HUES64 (cell line): ENCODE results near the gene UBTD1.
"Not testable (repeated sequence)": the region's sequence is repeated elsewhere in the genome, so short reads cannot be mapped to it uniquely, and the experiment has no call there.

Experiments used
- H3K27ac ChIP-seq: 2 replicates; pipeline ENCODE4 v1.7.0; 2013; ENCODE audit warnings: low read depth, low read length, inconsistent platforms
- H3K27me3 ChIP-seq: 2 replicates; pipeline ENCODE4 v1.6.1; 2013; ENCODE audit warnings: mild to moderate bottlenecking, low read length; ENCODE audit not compliant: insufficient read depth
- H3K36me3 ChIP-seq: 2 replicates; pipeline ENCODE4 v1.6.1; 2013; ENCODE audit warnings: mild to moderate bottlenecking, low read length; ENCODE audit not compliant: insufficient read depth
- H3K4me1 ChIP-seq: 2 replicates; pipeline ENCODE4 v1.6.1; 2013; ENCODE audit warnings: mild to moderate bottlenecking, low read length, moderate library complexity; ENCODE audit not compliant: insufficient read depth
- H3K4me3 ChIP-seq: 2 replicates; pipeline ENCODE4 v1.5.1; 2013; ENCODE audit warnings: mild to moderate bottlenecking, low read length, moderate library complexity
- H3K9ac ChIP-seq: 2 replicates; pipeline ENCODE4 v1.6.1; 2013; ENCODE audit warnings: mild to moderate bottlenecking, low read depth, low read length
- H3K9me3 ChIP-seq: 2 replicates; pipeline ENCODE4 v1.6.1; 2013; ENCODE audit warnings: low read depth, low read length; ENCODE audit not compliant: insufficient read depth
- WGBS: fragments of 150-250, 120-280 bp; methylation state at CpG from one replicate; pipeline ENCODE4 v1.1.7; 2013; ENCODE audit warnings: missing lambda C conversion rate; 5-methylcytosine and 5-hydroxymethylcytosine counted together

The UBTD1 gene

GRCh38 chr10:97567891-97568290 is 69.2 kb downstream of the UBTD1 start:
- whole genome bisulfite sequencing: 91% methylated on average over 15 of the region's 15 CpGs
- no peaks in the 10 kb centered on the region for H3K9me3 ChIP-seq
- no peak overlapping the region for H3K4me3 ChIP-seq
- H3K36me3 ChIP-seq: peaks cover 8% of the 10 kb centered on the region
- H3K27me3 ChIP-seq: no peaks in the 10 kb centered on the region
- no peaks in the 10 kb centered on the region for H3K4me1 ChIP-seq
- no peak overlapping the region for H3K27ac ChIP-seq
- H3K9ac ChIP-seq: no peak overlapping the region

- 96% methylated on average over 33 of the region's 33 CpGs for WGBS
- Histone ChIP-seq H3K9ac (no peak overlapping the region), H3K27ac (no peak overlapping the region), H3K36me3 (peaks cover 8% of the 10 kb centered on the region), H3K4me3 (no peak overlapping the region), H3K27me3 (no peaks in the 10 kb centered on the region), H3K4me1 (peaks cover 8% of the 10 kb centered on the region), H3K9me3 (no peaks in the 10 kb centered on the region)
Measured at GRCh38 chr10:97570146-97570788, 71.5 kb downstream of the UBTD1 start.

DNA sequence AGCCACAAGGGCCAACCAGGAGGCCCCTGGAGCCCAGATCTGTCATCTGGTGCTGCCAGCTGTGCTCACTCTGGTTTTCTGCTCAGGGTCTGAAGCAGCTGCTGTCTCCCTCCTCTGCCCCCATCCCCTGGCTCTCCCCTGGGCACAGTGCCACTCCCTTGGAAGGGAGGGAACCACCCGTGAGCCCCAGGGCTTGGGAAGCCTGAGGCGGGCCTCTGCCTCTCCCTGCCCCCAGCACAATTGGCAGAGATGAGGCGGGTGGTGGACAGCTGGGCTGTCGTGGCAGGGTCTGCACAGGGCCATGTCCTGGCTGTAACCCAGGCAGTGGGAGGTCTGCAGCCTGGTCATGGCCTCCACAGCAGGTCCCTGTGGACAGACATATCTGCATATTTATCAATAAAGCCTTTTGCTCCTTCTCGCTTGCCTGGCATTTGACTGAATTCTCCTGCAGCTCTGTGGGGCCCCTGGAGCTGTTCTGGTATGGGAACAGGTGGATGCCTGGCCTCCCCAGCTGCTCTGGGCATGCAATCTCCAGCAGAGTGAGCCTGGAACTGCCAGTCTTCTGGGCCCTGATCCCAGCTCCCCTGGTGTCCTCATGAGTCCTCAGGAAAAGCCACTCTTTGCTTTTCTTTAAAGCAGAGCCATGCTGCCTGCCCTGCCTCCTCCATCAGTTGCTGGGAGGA is 72.2 kb downstream of the UBTD1 start:
- H3K27me3 ChIP-seq: no peaks in the 10 kb centered on the region
- H3K9ac ChIP-seq: no peak overlapping the region
- no peak overlapping the region for H3K4me3 ChIP-seq
- H3K27ac ChIP-seq: no peak overlapping the region
- H3K36me3 ChIP-seq: peaks cover 8% of the 10 kb centered on the region
- H3K9me3 ChIP-seq: no peaks in the 10 kb centered on the region
- 88% methylated on average over 5 of the region's 5 CpGs for WGBS
- peaks cover 8% of the 10 kb centered on the region for H3K4me1 ChIP-seq

GRCh38 chr10:97571622-97572021 is 72.9 kb downstream of the UBTD1 start:
- no peak overlapping the region for H3K9ac ChIP-seq

GRCh38 chr10:97572214-97572989 is 73.7 kb downstream of the UBTD1 start, which contains the start of gene ANKRD2:
TSS of gene ANKRD2 (plus strand) at chr10:97572779. CDS start at chr10:97572789, 10 bp downstream.
- WGBS: 84% methylated on average over 16 of the region's 16 CpGs
- peaks cover 8% of the 10 kb centered on the region for H3K4me1 ChIP-seq
- H3K4me3 ChIP-seq: no peak within 1 kb of the TSS
- H3K9me3 ChIP-seq: no peaks in the 10 kb centered on the region
- H3K9ac ChIP-seq: no peak within 1 kb of the TSS
- peaks cover 8% of the 10 kb centered on the region for H3K36me3 ChIP-seq
- H3K27me3 ChIP-seq: no peaks in the 10 kb centered on the region
- H3K27ac ChIP-seq: 0 out of 2 replicates have a peak within 1 kb of the TSS, but pooled peaks have one; percentile 29

More at GRCh38 chr10:97571622-97572021, 72.9 kb downstream of the UBTD1 start:
- H3K27me3 ChIP-seq: no peaks in the 10 kb centered on the region
- H3K4me3 ChIP-seq: no peak overlapping the region
- H3K27ac ChIP-seq: 0 out of 2 replicates have a peak overlapping the region, but pooled peaks have one; percentile 29
- peaks cover 8% of the 10 kb centered on the region for H3K36me3 ChIP-seq
- WGBS: 89% methylated on average over 3 of the region's 3 CpGs
- H3K9me3 ChIP-seq: no peaks in the 10 kb centered on the region
- peaks cover 8% of the 10 kb centered on the region for H3K4me1 ChIP-seq

- no peaks in the 10 kb centered on the region for H3K27me3 ChIP-seq
- H3K9ac ChIP-seq: no peak overlapping the region
- H3K27ac ChIP-seq: no peak overlapping the region
- WGBS: 91% methylated on average over 2 of the region's 2 CpGs
- peaks cover 8% of the 10 kb centered on the region for H3K4me1 ChIP-seq
- peaks cover 6% of the 10 kb centered on the region for H3K36me3 ChIP-seq
- no peak overlapping the region for H3K4me3 ChIP-seq
- no peaks in the 10 kb centered on the region for H3K9me3 ChIP-seq
Measured at GRCh38 chr10:97573021-97573420, 74.3 kb downstream of the UBTD1 start.

GRCh38 chr10:97573672-97574071 is 74.9 kb downstream of the UBTD1 start:
- no peaks in the 10 kb centered on the region for H3K9me3 ChIP-seq
- H3K36me3 ChIP-seq: peaks cover 5% of the 10 kb centered on the region
- peaks cover 8% of the 10 kb centered on the region for H3K4me1 ChIP-seq
- H3K27ac ChIP-seq: no peak overlapping the region
- WGBS: 77% methylated on average over 2 of the region's 2 CpGs
- H3K4me3 ChIP-seq: no peak overlapping the region
- H3K27me3 ChIP-seq: no peaks in the 10 kb centered on the region
- H3K9ac ChIP-seq: no peak overlapping the region

- H3K36me3 ChIP-seq: no peaks in the 10 kb centered on the region
- no peak overlapping the region for H3K4me3 ChIP-seq
- no peaks in the 10 kb centered on the region for H3K27me3 ChIP-seq
- no peaks in the 10 kb centered on the region for H3K9me3 ChIP-seq
- H3K9ac ChIP-seq: 0 out of 2 replicates have a peak overlapping the region, but pooled peaks have one; percentile 19
- 91% methylated on average over 4 of the region's 4 CpGs for WGBS
- peak overlapping the region; percentile 35; the same call in 1 of the 2 replicates for H3K27ac ChIP-seq
- H3K4me1 ChIP-seq: peaks cover 8% of the 10 kb centered on the region
Measured at GRCh38 chr10:97574374-97575126, 75.8 kb downstream of the UBTD1 start.

DNA sequence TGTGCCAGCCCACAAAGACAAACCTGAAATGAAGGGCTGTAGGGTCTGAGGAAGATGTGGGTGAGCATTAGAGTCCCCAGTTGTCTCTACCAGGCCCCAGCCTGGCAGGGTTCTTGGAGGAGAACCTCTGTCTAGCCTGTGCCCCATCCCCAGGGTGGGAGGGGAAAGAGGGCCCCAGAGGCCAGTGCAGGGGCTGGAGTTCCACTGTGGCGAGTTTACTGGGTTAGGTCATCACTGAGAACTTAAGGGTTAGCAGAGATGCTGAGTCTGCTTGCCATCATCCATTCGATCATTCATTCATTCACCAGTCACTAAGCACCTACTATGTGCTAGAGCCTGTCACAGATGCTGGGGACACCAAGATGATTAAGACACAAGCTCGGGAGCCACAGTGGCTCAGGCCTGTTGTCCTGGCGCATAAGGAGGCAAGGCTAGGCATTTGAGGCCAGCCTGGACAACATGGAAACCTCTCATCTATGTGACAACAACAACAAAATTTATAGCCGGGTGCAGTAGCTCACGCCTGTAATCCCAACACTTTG is 76.5 kb downstream of the UBTD1 start:
- 93% methylated on average over 6 of the region's 6 CpGs for WGBS
- Histone ChIP-seq H3K4me1 (peaks cover 8% of the 10 kb centered on the region), H3K27me3 (no peaks in the 10 kb centered on the region), H3K4me3 (no peak overlapping the region), H3K9me3 (no peaks in the 10 kb centered on the region), H3K27ac (no peak overlapping the region; the same call in 1 of the 2 replicates), H3K9ac (no peak overlapping the region), H3K36me3 (no peaks in the 10 kb centered on the region)

DNA sequence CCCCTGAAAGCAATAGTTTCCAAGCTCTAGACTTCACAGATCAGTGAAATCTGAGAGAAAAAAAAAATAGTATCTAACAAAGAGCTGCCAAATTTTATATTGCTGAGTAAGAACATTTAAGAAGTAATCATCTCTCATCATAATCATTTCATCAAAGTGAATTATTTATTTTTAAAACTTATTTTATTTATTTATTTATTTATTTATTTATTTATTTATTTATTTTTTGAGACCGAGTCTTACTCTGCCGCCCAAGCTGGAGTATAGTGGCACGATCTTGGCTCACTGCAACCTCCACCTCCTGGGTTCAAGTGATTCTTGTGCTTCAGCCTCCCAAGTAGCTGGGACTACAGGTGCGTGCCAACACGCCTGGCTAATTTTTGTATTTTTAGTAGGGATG is 77.8 kb downstream of the UBTD1 start:
- H3K9ac ChIP-seq, H3K27me3 ChIP-seq, H3K9me3 ChIP-seq, H3K27ac ChIP-seq, H3K4me3 ChIP-seq, H3K4me1 ChIP-seq, H3K36me3 ChIP-seq: not testable (repeated sequence)
- WGBS: 55% methylated on average over 5 of the region's 5 CpGs
